ENCODE data around the gene AIPL1.
"Not testable (repeated sequence)": the region's sequence is repeated elsewhere in the genome, so short reads cannot be mapped to it uniquely, and the experiment has no call there.

AIPL1 gene

DNA sequence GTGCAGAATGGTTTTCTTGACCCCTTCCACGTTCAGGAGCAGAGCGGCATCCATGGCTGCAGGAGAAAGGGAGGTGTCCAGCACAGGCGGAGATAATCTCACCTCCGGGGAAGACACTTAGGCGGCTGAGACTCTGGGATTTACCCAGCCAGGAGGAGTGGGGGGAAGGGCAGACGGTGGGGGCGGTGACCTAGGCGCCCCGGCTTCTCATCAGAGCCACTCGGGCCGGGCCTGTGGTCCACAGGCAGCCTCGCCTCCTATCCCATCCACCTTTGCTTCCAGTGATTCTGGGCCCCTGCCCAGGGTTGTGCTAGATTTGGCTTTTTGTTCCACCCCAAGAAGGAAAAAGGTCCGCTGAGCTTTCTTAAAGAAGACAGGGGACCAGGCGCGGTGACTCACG lies at the start of gene AIPL1:
Gene AIPL1 (minus strand): TSS at position 71 of the 400 bp plus-strand sequence. CDS start 17 bp downstream, at position 54.
- H3K4me3 ChIP-seq (replicated peaks in 1 of 2; ENCODE audit: low read depth in 2 of 2, low read length in 2 of 2) = no peak within 1 kb of the TSS
- no peak for DNase-seq (ENCODE audit: low read depth in 2 of 2)
- TF ChIP-seq, protein P1, sequence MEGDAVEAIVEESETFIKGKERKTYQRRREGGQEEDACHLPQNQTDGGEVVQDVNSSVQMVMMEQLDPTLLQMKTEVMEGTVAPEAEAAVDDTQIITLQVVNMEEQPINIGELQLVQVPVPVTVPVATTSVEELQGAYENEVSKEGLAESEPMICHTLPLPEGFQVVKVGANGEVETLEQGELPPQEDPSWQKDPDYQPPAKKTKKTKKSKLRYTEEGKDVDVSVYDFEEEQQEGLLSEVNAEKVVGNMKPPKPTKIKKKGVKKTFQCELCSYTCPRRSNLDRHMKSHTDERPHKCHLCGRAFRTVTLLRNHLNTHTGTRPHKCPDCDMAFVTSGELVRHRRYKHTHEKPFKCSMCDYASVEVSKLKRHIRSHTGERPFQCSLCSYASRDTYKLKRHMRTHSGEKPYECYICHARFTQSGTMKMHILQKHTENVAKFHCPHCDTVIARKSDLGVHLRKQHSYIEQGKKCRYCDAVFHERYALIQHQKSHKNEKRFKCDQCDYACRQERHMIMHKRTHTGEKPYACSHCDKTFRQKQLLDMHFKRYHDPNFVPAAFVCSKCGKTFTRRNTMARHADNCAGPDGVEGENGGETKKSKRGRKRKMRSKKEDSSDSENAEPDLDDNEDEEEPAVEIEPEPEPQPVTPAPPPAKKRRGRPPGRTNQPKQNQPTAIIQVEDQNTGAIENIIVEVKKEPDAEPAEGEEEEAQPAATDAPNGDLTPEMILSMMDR (IDR thresholded peaks at IDR 0.05; ENCODE audit: low read depth, low read length) = no peak

DNA sequence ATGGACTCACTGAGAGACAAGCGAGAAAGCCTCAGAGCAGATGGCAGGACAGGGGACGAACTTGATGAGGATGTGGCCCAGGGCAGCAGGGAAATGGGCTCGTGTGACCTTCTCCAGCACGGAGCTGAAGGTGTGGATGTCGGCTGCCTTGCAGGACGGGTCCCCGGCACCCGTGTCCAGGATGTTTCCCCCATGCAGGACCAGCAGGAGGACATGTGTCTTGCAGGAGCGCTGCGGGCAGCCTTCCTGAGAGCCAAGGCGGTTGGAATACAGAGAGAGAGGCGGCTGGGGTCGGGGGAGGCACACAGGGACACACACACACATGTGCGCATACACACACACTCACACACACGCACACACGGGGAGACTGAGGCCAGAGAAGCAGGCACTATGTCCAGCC lies 48.6 kb upstream of the AIPL1 start:
- TF ChIP-seq, protein P1 (IDR thresholded peaks at IDR 0.05; ENCODE audit: low read depth, low read length) = no peak
- no peak overlapping the region for H3K4me3 ChIP-seq (replicated peaks in 1 of 2; ENCODE audit: low read depth in 2 of 2, low read length in 2 of 2)
- DNase-seq (ENCODE audit: low read depth in 2 of 2) = no peak

DNA sequence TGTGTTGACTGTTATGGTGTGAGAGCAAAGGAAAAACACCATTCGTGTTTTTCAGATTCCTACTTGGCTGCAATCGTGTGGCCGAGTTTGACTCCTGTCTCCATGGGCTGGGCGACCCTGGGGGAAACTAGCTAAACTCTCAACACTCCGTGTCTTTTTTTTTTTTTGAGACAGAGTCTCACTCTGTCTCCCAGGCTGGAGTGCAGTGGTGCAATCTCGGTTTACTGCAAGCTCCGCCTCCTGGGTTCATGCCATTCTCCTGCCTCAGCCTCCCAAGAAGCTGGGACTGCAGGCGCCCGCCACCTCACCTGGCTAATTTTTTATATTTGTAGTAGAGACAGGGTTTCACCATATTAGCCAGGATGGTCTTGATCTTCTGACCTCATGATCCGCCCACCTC lies 47.9 kb upstream of the AIPL1 start:
- H3K4me3 ChIP-seq (replicated peaks in 1 of 2; ENCODE audit: low read depth in 2 of 2, low read length in 2 of 2); DNase-seq (ENCODE audit: low read depth in 2 of 2): not testable (repeated sequence)

- no peak overlapping the region for H3K4me3 ChIP-seq (replicated peaks in 1 of 2; ENCODE audit: low read depth in 2 of 2, low read length in 2 of 2)
- TF ChIP-seq, protein P1 (IDR thresholded peaks at IDR 0.05; ENCODE audit: low read depth, low read length) = no peak
- no peak for DNase-seq (ENCODE audit: low read depth in 2 of 2)
Observed at GRCh38 chr17:6482105-6482455, 47.2 kb upstream of the AIPL1 start.

- TF ChIP-seq, protein P1 (IDR thresholded peaks at IDR 0.05; ENCODE audit: low read depth, low read length) = no peak
- DNase-seq (ENCODE audit: low read depth in 2 of 2) = no peak
- no peak overlapping the region for H3K4me3 ChIP-seq (replicated peaks in 1 of 2; ENCODE audit: low read depth in 2 of 2, low read length in 2 of 2)
Observed at GRCh38 chr17:6480303-6480675, 45.4 kb upstream of the AIPL1 start.

- TF ChIP-seq, protein P1 (IDR thresholded peaks at IDR 0.05; ENCODE audit: low read depth, low read length) = no peak
- no peak overlapping the region for H3K4me3 ChIP-seq (replicated peaks in 1 of 2; ENCODE audit: low read depth in 2 of 2, low read length in 2 of 2)
- peak in 1 of 2 donors; percentile 24 for DNase-seq (ENCODE audit: low read depth in 2 of 2)
Observed at GRCh38 chr17:6479622-6480302, 44.8 kb upstream of the AIPL1 start.

DNA sequence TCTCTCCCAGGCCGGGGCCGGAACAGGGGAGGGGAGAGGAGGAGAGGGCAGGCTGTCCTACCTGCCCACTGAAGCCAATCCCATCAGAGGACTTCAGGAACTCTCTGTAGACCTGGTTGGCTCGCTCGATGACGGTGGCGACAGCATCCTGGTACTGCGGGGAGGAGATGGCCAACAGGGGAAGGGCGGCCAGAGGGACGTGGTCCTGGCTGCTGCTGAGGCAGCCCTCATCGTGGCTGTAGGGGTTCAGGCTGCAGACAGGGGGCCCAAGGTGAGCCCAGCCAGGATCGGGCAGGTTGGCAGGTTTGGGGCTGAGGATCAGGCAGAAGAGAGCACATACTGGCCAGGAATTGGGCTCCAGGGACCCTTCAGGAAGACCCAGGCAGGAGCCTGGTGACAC lies 43.6 kb upstream of the AIPL1 start:
- TF ChIP-seq, protein P1 (IDR thresholded peaks at IDR 0.05; ENCODE audit: low read depth, low read length) = no peak
- H3K4me3 ChIP-seq (replicated peaks in 1 of 2; ENCODE audit: low read depth in 2 of 2, low read length in 2 of 2) = no peak overlapping the region
- DNase-seq (ENCODE audit: low read depth in 2 of 2) = no peak
